T-helper 2 cell treated with Interferon-gamma antibody and Interleukin-4, amounts not matched to agents 100 ng/mL and 5 ng/mL, for 36 hours (primary cell): ENCODE measurements around the gene PHC3. TPM values are rescaled to one million over a fixed set of nuclear protein-coding genes. Genes with fewer than 3 reads are reported as not detected.

Source experiments
- intact Hi-C: fragments of 100-400 bp; cut with micrococcal nuclease; formaldehyde crosslinking; loops from one replicate; pipeline ENCODE4 v1.15.1; 2023
- total RNA-seq: library from RNA; stranded (reverse); gene quantifications from 2 replicates; pipeline ENCODE4 v1.2.3, GENCODE V29; 2022

The PHC3 gene
- total RNA-seq, 1 donor from 2014 or later, result 56.0 TPM

DNA sequence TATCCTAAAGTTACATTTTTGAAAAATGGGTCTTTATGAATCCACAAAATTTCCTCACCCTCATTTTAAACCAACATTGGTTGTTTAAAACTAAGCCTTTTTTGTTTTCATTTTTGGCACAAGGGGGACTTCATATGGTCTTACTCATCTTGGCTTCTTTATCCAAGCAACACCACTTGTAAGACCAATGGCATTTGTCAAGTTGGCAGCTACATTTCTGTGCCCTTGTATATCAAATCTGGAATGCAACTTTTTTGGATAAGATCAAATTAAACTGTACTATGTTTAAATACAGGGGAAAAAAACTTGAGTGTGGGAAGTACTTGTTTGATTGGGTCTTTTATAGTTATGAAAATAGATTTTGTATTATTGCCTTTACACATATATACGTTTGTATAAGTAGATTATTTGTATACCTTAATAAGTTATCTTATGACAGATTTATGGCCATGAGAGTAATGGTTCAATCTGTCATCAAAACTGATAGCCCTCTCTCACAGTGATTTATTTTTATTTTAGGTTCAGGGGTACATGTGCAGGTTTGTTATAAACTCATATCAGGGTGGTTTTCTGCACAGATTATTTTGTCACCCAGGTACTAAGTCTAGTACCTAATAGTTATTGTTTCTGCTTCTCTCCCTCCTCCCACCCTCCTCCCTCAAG lies 100.3 kb downstream of the PHC3 start:
- intact Hi-C loops, result no loop called here

DNA sequence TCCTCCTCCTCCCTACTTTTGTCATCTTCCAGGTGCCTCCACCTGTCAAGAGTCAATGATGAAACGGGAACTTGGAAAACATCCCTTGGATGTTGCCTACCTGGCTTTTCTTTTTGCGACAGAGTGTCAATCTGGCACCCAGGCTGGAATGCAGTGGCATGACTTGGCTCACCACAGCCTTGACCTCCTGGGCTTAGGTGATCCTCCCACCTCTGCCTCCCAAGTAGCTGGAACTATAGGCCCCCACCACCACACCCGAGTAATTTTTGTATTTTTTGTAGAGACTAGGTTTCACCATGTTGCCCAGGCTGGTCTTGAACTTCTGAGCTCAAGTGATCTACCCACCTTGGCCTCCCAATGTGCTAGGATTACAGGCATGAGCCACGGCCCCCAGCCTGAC lies 100.9 kb downstream of the PHC3 start:
- intact Hi-C loops, result no loop called here

DNA sequence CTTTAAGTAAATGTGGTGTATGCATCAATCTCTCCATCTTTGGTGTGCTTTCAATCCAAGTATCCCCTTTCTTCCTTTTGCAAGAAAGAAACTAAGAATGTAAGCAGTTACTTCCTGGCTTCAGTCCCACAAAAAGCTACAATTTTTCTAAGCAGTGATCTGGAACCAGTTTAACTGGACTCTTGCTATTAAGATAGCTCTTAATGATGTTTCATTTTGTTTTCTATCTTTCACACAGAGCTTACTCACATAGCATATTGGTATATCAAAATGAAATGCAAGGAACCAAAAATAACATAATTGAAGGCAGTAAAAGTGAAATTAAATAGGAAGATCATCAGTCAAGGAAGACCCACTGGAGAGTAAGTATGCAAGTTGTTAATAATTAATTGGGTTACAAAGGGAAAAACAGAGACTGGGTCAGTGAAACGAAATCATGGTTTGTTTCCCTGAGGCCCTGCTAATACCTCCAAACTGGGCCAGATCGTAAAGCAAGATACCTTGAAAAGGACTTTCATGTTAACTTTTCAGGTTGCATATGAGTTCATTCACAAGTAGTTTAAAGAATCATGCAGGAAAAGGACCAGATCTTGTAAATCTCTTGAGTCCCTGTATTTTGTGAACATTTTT lies 101.9 kb downstream of the PHC3 start:
- intact Hi-C loops, result no loop called here

DNA sequence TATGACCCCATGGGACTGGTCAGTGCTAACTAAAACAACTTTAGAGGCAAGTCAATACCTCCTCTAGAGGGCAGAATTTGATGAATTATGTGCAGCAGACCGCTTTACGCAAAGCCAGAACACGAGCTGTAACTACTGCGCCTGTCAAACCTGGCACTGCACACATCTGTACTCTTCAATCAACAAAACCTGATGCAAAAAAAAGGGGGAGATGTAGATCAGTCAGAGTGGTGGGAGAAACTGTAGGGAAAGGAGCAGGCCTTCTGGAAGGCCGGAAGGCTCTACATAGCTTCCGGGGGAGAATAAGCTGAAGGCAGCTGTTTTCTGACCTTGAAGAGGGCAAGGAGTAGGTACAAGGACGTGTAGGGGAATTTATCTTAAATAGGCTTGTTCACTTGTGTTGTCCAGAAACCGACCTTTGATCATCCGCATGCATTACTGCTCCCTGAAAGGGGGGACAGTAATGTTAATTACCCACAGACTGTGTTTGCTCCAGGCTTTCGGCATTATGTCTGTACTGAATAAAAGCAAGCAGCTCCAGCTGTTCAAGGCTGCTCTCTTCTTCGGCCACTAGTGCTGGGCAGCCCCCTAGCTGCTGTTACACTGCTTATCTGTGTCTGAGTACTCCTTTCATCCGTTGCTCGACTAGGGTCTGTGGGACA lies 102.8 kb downstream of the PHC3 start:
- intact Hi-C loops, result no loop called here

DNA sequence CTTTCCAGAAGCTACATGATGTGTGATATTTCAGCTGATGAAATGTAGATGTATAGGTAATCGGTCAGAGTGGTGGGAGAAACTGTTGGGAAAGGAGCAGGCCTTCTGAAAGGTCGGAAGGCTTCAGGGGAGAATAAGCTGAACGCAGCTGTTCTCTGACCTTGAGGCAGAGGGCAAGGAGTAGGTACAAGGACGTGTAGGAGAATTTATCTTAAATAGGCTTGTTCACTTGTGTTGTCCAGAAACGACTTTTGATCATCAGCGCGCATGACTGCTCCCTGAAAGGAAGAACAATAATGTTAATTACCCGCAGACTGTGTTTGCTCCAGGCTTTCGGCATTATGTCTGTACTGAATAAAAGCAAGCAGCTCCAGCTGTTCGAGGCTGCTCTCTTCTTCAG lies 104.2 kb downstream of the PHC3 start:
- intact Hi-C loops, result no loop called here

DNA sequence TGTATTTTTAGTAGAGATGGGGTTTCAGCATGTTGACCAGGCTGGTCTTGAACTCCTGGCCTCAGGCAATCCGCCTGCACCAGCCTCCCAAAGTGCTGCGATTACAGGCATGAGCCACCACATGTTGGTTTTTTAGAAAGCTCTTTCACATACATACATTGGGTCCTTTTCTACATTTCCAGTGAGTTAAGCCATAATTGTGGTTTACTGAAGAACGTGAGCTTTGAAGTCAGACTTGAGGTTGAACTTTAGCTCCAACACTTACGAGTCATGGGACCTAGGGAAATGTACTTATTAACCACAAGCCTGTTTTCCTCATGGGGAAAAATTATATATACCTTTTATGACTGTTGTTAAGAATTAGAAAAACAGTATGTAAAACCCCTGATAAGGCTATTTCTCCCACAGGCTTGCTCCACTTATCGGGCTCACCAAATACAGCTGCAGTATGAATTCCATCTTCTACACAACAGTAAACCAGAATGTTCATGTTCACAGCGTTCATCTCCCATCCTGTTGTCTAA lies 104.8 kb downstream of the PHC3 start:
- intact Hi-C loops, result no loop called here

DNA sequence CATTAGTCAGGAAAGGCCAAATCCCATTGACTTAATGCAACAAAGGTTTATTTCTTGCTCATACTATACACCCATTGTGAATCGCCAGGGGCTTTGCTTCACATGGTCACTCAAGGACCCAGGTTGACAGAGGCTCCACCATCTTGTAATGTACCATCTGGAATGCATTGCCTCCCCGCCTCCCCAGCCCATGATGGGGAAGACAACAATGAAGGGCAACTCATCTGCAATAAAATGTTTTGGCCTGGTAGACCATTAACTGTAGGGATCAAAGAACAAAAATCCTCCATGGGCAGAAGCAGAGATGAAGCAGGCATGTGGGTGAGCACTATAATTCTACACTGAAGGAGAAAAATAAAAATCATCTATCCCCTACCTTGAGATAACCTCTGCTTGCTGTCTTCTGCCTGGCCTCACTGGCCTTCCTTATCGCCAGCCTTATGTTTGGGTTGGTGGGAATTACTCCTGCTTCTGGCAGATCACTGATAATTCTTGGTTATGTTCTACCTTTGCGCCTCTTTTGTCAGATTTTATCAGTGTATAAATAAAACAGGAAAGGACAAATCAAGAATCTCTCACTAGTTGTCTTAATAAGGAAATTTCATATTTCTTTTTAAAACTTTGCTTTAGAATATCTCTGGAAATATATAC lies 106.0 kb downstream of the PHC3 start:
- intact Hi-C loops, result no loop called here

DNA sequence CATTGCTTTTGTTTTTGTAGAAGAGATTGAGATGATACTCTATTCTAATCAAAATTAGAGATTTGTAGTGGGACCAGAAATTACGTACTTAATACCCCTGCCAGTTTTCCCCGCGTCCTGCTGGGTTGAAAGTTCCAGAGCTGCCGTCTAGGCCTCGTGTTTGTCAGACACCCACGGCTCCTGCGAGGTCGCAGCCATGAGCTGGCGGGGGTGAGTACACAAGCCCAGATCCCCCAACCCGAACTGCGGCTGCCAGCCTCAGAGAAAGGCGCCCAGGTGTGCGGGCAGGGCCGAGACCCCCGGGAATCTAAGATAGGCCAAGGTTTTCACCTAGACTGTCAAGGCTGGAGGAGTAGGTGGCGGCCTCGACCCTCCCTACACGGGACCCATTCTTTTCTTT lies 117.4 kb downstream of the PHC3 start:
- intact Hi-C loops, result no loop called here

DNA sequence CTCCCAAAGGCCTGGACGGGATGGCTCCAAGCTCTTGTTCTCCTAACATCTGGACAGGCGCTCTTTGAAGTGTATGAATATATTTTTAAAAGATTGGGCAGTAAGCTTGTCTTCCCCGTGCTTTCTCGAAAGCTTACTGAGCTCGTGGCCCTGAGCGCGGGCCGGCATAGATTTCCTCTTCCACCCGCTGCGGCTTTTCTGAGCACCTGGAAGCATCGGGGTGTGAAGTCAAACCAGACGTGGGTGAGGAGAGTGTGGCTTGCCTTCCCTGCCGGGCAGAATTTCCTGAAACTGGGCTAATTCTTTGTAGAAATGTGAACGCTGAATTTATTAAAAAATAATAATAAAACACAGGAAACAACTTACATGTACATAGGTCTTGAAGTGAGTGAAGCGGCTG lies 117.8 kb downstream of the PHC3 start:
- intact Hi-C loops, result no loop called here

DNA sequence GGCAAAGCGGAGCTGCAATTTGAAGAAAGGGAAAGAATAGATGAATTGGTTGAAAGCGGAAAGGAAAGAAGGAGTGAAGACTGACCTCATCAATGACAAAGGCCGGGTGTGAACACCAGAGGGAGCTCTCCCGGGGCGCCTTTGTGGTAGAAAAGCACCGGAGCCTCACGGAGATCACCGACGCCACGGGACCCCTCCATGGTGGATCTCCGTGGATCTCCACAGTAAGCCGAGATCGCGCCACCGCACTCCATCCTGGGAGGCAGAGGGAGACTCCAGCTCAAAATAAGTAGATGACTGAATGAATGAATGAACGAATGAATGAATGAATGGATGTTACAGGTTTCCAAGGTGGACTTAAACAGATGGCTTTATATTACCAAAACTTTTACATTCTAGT lies 118.8 kb downstream of the PHC3 start:
- intact Hi-C loops, result no loop called here

DNA sequence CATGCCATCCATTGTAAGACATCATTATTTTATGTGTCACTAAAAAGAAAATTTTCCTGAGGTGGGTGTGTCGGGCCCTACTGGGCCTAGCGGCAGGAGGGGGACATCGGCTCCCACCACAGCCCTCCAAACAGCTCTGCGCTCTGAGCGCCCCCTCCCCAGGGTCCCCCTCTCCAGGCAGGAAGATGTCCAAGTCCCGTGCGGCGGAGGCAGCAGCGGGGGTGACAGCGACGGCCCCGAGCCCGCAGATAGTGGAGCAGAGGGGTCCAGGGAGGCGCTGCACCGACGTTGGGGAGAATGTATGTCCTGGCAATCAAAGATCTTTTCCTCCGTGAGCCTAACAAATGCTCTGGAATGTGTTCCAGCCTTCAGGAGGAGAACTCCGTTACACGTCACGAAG lies 119.5 kb downstream of the PHC3 start:
- intact Hi-C loops, result no loop called here

DNA sequence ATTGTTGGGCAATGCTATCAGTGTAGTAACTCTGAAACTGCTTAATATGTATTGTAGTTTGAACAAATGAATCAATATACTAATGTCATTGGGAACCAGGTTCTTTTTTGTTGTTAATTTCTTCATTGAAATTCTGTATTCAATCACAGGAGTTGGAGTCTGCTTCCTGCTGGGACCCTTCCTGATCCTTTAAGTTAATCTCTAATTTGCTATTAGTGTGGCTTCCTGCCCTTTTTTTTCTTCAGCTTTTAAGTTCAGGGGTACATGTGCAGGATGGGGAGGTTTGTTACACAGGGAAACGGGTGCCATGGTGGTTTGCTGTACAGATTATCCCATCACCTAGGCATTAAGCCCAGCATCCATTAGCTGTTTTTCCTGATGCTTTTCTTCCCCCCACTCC lies 122.1 kb downstream of the PHC3 start:
- intact Hi-C loops, result no loop called here

DNA sequence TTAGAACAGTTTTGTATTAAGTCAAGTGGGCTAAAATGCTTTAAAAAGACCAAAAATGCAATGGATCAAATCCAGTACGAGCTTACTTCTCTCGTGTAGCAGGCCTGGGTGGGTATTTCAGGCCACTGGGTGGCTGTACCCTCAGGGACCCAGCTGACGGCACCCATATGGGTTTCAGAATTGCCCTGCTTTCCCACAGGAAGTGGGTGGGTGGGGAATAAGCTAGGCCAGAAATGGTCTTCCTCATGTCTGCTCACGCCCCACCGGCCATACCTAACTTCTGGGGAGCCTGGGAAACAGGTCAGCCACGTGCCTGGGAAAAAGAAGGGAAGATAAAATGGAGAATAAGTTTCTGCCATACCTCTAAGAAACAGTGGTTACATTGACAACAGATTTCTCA lies 123.4 kb downstream of the PHC3 start:
- intact Hi-C loops, result no loop called here

DNA sequence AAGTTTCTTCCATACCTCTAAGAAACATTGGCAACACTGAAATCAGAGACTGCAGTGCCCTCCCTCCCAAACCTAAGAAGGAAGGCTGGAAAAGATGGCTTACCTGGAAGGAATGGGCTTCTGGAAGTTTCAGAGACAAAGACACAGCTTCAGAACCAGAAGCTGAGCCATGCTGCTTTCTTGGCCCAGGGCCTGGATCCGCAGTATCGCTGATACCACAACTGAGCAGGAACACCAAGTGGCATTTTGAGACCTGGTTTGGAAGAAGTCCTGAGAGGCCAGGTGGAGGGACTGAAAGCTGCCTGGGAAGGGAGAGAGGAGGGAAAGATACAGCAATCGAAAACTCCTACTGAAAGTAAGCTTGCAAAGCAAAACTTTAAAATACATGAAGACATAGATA lies 124.0 kb downstream of the PHC3 start:
- intact Hi-C loops, result no loop called here

DNA sequence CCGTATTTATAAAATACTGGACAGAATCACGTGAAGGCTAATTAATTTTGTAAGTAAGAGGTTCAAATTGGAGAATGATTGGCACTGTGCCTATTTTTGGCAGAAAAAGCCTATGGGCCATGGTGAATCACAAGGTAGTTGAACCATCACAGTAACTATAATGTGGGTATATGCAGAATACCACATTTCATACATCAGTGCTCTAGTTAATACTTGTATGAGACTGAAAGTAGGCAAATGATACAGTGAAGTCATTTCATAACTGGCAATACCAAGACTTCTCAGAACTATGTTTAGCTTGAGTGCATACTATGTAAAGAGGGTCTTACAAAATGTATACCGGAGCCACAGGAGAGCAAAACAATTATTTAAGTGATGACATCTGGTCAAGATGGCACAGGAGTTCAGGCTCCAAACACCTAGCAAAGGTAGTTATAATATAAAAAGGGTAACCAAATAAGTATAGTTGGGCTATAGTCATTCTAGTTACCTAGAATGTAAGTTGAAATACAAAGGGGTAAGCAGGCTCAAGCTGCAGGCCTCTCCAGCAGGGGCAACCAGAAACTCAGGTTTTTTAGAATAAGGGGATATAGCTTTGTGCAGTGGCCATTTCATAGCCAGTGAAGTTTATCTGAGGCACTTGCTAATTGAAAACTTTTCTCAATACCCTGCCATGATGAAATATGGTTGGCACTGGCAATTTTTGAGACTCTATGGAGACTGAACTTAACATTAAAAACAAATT lies 124.7 kb downstream of the PHC3 start:
- intact Hi-C loops, result no loop called here

DNA sequence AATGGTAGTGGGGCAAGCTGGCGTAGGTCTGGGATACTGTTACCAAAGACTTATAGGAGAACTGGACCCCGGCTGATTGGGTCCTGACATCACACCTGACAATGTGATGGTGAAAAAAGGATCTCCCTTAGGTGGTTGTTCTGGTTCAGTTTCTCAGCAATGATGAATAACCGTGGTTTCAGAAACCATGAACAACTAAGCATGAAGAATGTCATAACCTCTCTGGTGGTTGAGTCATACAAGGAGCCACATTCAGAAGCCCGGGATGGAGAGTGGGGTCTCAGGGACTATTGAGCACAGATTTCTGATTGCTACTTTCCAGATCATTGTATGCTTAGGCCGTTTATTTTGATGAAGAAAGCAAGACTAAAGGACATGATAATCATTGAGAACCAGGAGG lies 126.3 kb downstream of the PHC3 start:
- intact Hi-C loops, result loop anchor here (2.0 kb wide), 1 partner anchor 16 kb away; no protein-coding TSS in a partner anchor

DNA sequence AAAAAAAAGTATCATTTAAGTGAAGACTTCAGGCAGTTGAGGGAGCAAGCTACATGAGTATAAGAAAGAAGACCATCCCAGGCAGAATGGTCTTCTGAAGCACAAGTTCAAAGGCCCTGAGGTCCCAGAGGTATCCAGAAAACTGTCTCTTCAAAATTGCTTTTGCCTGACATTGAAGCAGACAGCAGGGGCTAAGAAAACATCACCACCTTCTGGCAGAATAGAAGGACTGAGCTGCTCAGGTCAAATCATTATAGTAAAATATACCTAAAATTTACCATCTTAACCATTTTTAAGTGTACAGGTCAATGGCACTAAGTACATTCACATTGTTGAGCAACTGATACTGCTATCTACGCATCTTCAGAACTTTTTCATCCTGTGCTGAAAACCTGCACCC lies 127.3 kb downstream of the PHC3 start:
- intact Hi-C loops, result loop anchor here (1.0 to 5.0 kb wide), 3 partner anchors 15 to 191 kb away; partner anchors contain the start of gene SEC62

DNA sequence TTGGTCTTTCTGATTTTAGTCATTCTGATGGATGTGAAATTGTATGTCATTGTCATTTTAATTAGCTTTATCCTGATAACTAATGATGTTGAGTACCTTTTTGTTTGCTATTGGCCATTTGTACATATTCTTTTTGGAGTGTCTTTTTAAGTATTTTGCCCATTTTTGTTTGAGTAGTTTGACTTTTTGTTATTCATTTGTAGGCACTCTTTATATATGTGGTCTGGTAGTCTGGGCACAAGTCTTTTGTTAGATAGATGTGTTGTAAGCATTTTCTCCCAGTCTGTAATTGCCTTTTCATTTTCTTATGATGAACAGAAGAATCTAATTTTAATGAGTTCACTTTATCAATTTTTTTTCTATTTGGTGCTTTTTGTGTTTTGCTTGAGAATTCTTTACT lies 129.1 kb downstream of the PHC3 start:
- intact Hi-C loops, result loop anchor here (5.0 kb wide), 1 partner anchor 85 kb away; the partner anchor contains the start of gene SEC62

DNA sequence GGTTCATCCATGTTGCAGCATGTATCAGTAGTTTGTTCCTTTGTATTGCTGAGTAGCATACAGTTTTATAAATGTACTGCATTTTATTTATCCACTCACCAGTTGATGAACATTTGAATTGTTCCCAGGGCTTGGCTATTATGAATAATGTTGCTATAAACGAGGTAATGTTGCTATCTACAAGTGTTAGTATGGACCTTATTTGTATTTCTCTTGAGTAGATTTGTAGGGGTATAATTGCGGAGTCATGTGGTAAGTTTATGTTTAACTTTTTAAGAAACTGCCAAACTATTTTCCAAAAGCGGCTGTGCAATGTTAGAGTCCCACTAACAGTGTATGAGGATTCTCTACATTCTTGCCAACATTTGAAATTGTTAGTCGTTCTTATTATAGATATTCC lies 130.8 kb downstream of the PHC3 start:
- intact Hi-C loops, result loop anchor here (5.0 kb wide), 1 partner anchor 83 kb away; the partner anchor contains the start of gene SEC62

DNA sequence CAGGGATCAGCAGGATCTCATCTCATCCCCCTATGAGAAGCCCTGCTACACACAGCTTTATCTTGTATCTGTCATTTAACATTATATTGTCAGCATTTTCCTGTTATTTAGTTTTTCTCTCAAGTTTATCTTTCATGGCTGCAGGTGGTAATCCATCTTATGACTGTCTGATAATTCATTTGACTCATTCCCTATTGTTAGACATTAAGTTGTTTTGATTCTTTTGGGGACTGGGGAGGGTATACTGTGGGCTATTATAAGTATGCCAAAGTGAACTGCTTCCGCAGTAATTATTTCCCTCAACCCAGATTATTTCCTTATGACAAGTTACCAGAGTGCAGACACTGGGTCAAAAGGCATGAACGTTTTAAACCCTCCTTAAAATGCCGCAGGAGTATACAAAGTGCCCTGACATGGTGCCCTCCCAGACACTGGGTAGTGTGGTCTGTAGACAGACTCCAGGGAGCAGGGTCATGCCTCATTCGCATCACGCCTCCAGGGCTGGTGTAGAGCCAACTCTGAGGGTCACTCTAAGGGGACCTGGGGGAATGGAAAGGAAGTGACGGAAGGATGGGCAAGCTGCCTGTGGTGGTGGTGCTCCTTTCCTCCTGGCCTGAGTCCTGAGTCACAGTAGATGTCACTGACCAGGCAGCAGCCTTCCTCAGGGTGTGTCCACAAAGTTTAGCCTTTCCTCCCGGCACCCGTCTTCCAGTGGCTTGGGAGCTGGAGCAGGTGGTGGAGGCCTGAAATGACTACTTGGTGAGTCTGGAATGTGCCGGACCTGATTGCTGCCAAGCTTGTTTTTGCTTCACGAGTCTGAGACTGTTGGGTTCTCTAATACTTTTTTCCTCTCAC lies 132.2 kb downstream of the PHC3 start:
- intact Hi-C loops, result no loop called here
